Ramos (cell line): ENCODE results near the gene ATG16L1.

ENCODE experiments used
- in situ Hi-C: fragments of 300-500 bp; cut with MboI; formaldehyde crosslinking; loops from one replicate; pipeline ENCODE4 v1.14.3; 2022; ENCODE audit warnings: low sequenced_read_pairs; ENCODE audit not compliant: unreplicated experiment

Gene ATG16L1

GRCh38 chr2:233225230-233226068 is 26.0 kb upstream of the ATG16L1 start:
- in situ Hi-C loops = no loop called here

- in situ Hi-C loops = no loop called here
Measured at GRCh38 chr2:233226511-233227031, 24.9 kb upstream of the ATG16L1 start.

GRCh38 chr2:233227346-233227978 is 24.0 kb upstream of the ATG16L1 start:
- in situ Hi-C loops = no loop called here

GRCh38 chr2:233228376-233228775 is 23.1 kb upstream of the ATG16L1 start:
- in situ Hi-C loops = no loop called here

GRCh38 chr2:233233618-233234230 is 17.7 kb upstream of the ATG16L1 start:
- in situ Hi-C loops = no loop called here

- in situ Hi-C loops = no loop called here
Measured at GRCh38 chr2:233234264-233234663, 17.2 kb upstream of the ATG16L1 start.

GRCh38 chr2:233234996-233235395 is 16.5 kb upstream of the ATG16L1 start:
- in situ Hi-C loops = no loop called here

GRCh38 chr2:233235977-233236376 is 15.5 kb upstream of the ATG16L1 start:
- in situ Hi-C loops = no loop called here

GRCh38 chr2:233236820-233237589 is 14.5 kb upstream of the ATG16L1 start:
- in situ Hi-C loops = no loop called here

- in situ Hi-C loops = no loop called here
Measured at GRCh38 chr2:233240897-233241296, 10.6 kb upstream of the ATG16L1 start.

GRCh38 chr2:233241803-233242202 is 9.7 kb upstream of the ATG16L1 start:
- in situ Hi-C loops = no loop called here

GRCh38 chr2:233242231-233242927 is 9.1 kb upstream of the ATG16L1 start:
- in situ Hi-C loops = no loop called here

- in situ Hi-C loops = no loop called here
Measured at GRCh38 chr2:233243348-233243747, 8.1 kb upstream of the ATG16L1 start.

GRCh38 chr2:233244818-233245217 is 6.7 kb upstream of the ATG16L1 start:
- in situ Hi-C loops = no loop called here

- in situ Hi-C loops = no loop called here
Measured at GRCh38 chr2:233245406-233245805, 6.1 kb upstream of the ATG16L1 start.

- in situ Hi-C loops = no loop called here
Measured at GRCh38 chr2:233247116-233247515, 4.4 kb upstream of the ATG16L1 start.

GRCh38 chr2:233247744-233248143 is 3.7 kb upstream of the ATG16L1 start:
- in situ Hi-C loops = no loop called here

- in situ Hi-C loops = no loop called here
Measured at GRCh38 chr2:233248999-233249398, 2.5 kb upstream of the ATG16L1 start.

GRCh38 chr2:233250568-233250967 is 905 bp upstream of the ATG16L1 start:
- in situ Hi-C loops = loop anchor here (5.0 to 10.0 kb wide), 2 partner anchors 393 to 646 kb away; no protein-coding TSS in a partner anchor

GRCh38 chr2:233250985-233251305 is 528 bp upstream of the ATG16L1 start:
- in situ Hi-C loops = loop anchor here (5.0 to 10.0 kb wide), 2 partner anchors 394 to 646 kb away; no protein-coding TSS in a partner anchor
